GM12878 (cell line): ENCODE results near the gene B3GNT7. TPM values are rescaled to one million over a fixed set of nuclear protein-coding genes. Genes with fewer than 3 reads are reported as not detected.

ENCODE experiments used
- ATAC-seq: fragments of 200-7000 bp; cut with Tn5 transposase; 3 replicates; pipeline ENCODE4 v1.9.1; 2020; ENCODE audit warnings: mild to moderate bottlenecking, moderate library complexity
- BruUV-seq: library from RNA; stranded (reverse); fragments of 400-500 nt; replicated peaks from 2 replicates; lab custom pipeline; 2021; lab: Mats Ljungman, UMichigan
- CTCF ChIA-PET: fragments of 300-600 bp; sonication (Branson Sonifier 250); formaldehyde crosslinking; extraction: SDS; loops from one replicate; lab custom pipeline; 2021; ENCODE audit warnings: inconsistent platforms; lab: Yijun Ruan, JAX
- POLR2A ChIA-PET: fragments of 350-600 bp; formaldehyde crosslinking; extraction: SDS; loops from one replicate; lab custom pipeline; 2021; ENCODE audit warnings: inconsistent platforms; lab: Charles Lee
- RAD21 ChIA-PET: fragments of 300-600 bp; sonication (Branson Sonifier 250); formaldehyde crosslinking; loops from one replicate; lab custom pipeline; 2023; ENCODE audit warnings: antibody characterized with exemption; ENCODE audit not compliant: unreplicated experiment; lab: Charles Lee
- SMC1A ChIA-PET: fragments of 300-600 bp; sonication (Branson Sonifier 250); formaldehyde crosslinking; loops from one replicate; lab custom pipeline; 2023; ENCODE audit not compliant: unreplicated experiment, uncharacterized antibody; lab: Charles Lee
- DNase-seq: peaks from one replicate; pipeline ENCODE4 v3.0.0-alpha.2; 2011; ENCODE audit warnings: low read depth, low spot score
- FAIRE-seq: peaks from 3 replicates; lab custom pipeline; 2011; peaks lifted over from hg19 to GRCh38; lab: Jason Lieb, UNC
- H2AFZ ChIP-seq: 2 replicates; pipeline ENCODE4 v1.6.0; 2011; ENCODE audit warnings: low read depth, low read length, control low read depth; ENCODE audit not compliant: control insufficient read depth
- H3K27ac ChIP-seq: 2 replicates; pipeline ENCODE4 v1.5.1; 2011; ENCODE audit warnings: control low read depth; ENCODE audit not compliant: control insufficient read depth, insufficient read depth
- H3K27me3 ChIP-seq, 2 experiments: replicated peaks in 1 of 2; 2 replicates each; pipeline versions ENCODE4 v1.6.0 to v1.6.1; 2011; ENCODE audit warnings: low read length in 1 of 2; ENCODE audit not compliant: control insufficient read depth in 2 of 2, insufficient read depth in 2 of 2
- H3K36me3 ChIP-seq, 2 experiments: 2 replicates each; pipeline ENCODE4 v1.5.1; 2011; ENCODE audit warnings: low read length in 1 of 2; ENCODE audit not compliant: control insufficient read depth in 2 of 2, insufficient read depth in 2 of 2
- H3K4me1 ChIP-seq: 2 replicates; pipeline ENCODE4 v1.6.1; 2011; ENCODE audit warnings: mild to moderate bottlenecking, low read length, moderate library complexity, mixed read lengths; ENCODE audit not compliant: control insufficient read depth, insufficient read depth
- H3K4me2 ChIP-seq: 2 replicates; pipeline ENCODE4 v1.6.0; 2011; ENCODE audit warnings: control low read depth; ENCODE audit not compliant: control insufficient read depth, insufficient read depth
- H3K4me3 ChIP-seq: fragments of 200-600 bp; sonication (generic); 2 replicates; pipeline ENCODE4 v1.5.1; 2016
- H3K79me2 ChIP-seq: 2 replicates; pipeline ENCODE4 v1.6.0; 2011; ENCODE audit warnings: low read length; ENCODE audit not compliant: control insufficient read depth, insufficient read depth
- H3K9ac ChIP-seq: 2 replicates; pipeline ENCODE4 v1.8.0; 2011; ENCODE audit warnings: low read length, control low read depth, mixed read lengths; ENCODE audit not compliant: control insufficient read depth, insufficient read depth
- H3K9me3 ChIP-seq: replicated peaks from 3 replicates; pipeline ENCODE4 v1.5.1; 2011; ENCODE audit warnings: mild to moderate bottlenecking, low read length; ENCODE audit not compliant: control insufficient read depth, insufficient read depth
- H4K20me1 ChIP-seq: 2 replicates; pipeline ENCODE4 v1.6.0; 2011; ENCODE audit not compliant: control insufficient read depth, insufficient read depth
- ATF3 ChIP-seq: IDR thresholded peaks from 2 replicates; pipeline ENCODE4 v1.6.1; 2011; ENCODE audit warnings: low read depth, mild to moderate bottlenecking, low read length, moderate library complexity, borderline replicate concordance; ENCODE audit errors: extremely low read depth
- BMI1 ChIP-seq: fragments of 450-650 bp; IDR thresholded peaks from 2 replicates; pipeline ENCODE4 v1.6.1; 2016; ENCODE audit warnings: mild to moderate bottlenecking, moderate library complexity, borderline replicate concordance
- E2F8 ChIP-seq: fragments of 450-650 bp; IDR thresholded peaks from 2 replicates; pipeline ENCODE4 v1.6.1; 2018; ENCODE audit warnings: mild to moderate bottlenecking, low read depth, moderate library complexity; ENCODE audit not compliant: partially characterized antibody
- HCFC1 ChIP-seq: fragments of 150-350 bp; IDR thresholded peaks from 2 replicates; pipeline ENCODE4 v1.6.1; 2014; ENCODE audit warnings: low read length
- MAX ChIP-seq: IDR thresholded peaks from 2 replicates; pipeline ENCODE4 v1.6.1; 2012; ENCODE audit warnings: low read depth, low read length, improper control_type of control experiment
- MYC ChIP-seq: IDR thresholded peaks from 2 replicates; pipeline ENCODE4 v1.6.1; 2011; ENCODE audit warnings: mild to moderate bottlenecking, low read length, moderate library complexity, inconsistent platforms; ENCODE audit not compliant: insufficient read depth, insufficient replicate concordance, insufficient read length, severe bottlenecking
- NBN ChIP-seq: fragments of 450-650 bp; IDR thresholded peaks from 2 replicates; pipeline ENCODE4 v1.6.1; 2016
- RELA ChIP-seq: fragments of 450-650 bp; IDR thresholded peaks from 2 replicates; pipeline ENCODE4 v1.8.0; 2014; ENCODE audit warnings: borderline replicate concordance; ENCODE audit not compliant: partially characterized antibody
- SIX5 ChIP-seq: IDR thresholded peaks from 2 replicates; pipeline ENCODE4 v1.6.1; 2011; ENCODE audit warnings: mild to moderate bottlenecking, low read depth, low read length, moderate library complexity; ENCODE audit not compliant: severe bottlenecking
- SMAD1 ChIP-seq: fragments of 450-650 bp; IDR thresholded peaks from 2 replicates; pipeline ENCODE4 v1.6.1; 2018; ENCODE audit warnings: mild to moderate bottlenecking, low read depth; ENCODE audit not compliant: partially characterized antibody
- STAT1 ChIP-seq: fragments of 450-650 bp; conservative IDR thresholded peaks from 2 replicates; pipeline ENCODE4 v1.6.1; 2014; ENCODE audit warnings: antibody characterized with exemption, mild to moderate bottlenecking
- YY1 ChIP-seq: IDR thresholded peaks from 2 replicates; pipeline ENCODE4 v1.6.1; 2011; ENCODE audit warnings: low read depth, mild to moderate bottlenecking, low read length
- ZNF207 ChIP-seq: fragments of 450-650 bp; IDR thresholded peaks from 2 replicates; pipeline ENCODE4 v1.6.1; 2014; ENCODE audit warnings: antibody characterized with exemption, mild to moderate bottlenecking, borderline replicate concordance
- ZNF217 ChIP-seq: fragments of 450-650 bp; IDR thresholded peaks from 2 replicates; pipeline ENCODE4 v1.6.1; 2017; ENCODE audit warnings: antibody characterized with exemption, mild to moderate bottlenecking
- WGBS: methylation state at CpG from one replicate; pipeline ENCODE4 v1.1.6; 2016; ENCODE audit warnings: low lambda C conversion rate; ENCODE audit not compliant: insufficient replicate concordance, insufficient coverage; ENCODE audit errors: missing lambda C conversion rate; 5-methylcytosine and 5-hydroxymethylcytosine counted together
- in situ Hi-C: fragments of 300-500 bp; cut with MboI; formaldehyde crosslinking; loops from 9 replicates; pipeline ENCODE4 v1.14.3; 2018; ENCODE audit warnings: mixed read lengths
- intact Hi-C: fragments of 100-400 bp; cut with micrococcal nuclease; formaldehyde crosslinking; loops from one replicate; pipeline ENCODE4 v1.14.2; 2022; ENCODE audit not compliant: unreplicated experiment
- polyA plus RNA-seq, 11 experiments: library from polyadenylated mRNA; depleted of rRNA in 4 of 11; unstranded in 6 of 11; stranded (reverse) in 5 of 11; fragments of >200 nt; fragmentation: Nextera tagmentation in 4 of 11; fragmentation: Illumina TruSeq in 1 of 11; extraction: Ambion mirVana in 4 of 11; extraction: Trizol in 1 of 11; gene quantifications; 1 replicate in 1 of 11; 2 replicates in 10 of 11; pipeline versions ENCODE4 v1.2.1 to v1.2.3, GENCODE V29; 2011 to 2016; ENCODE audit warnings: inconsistent platforms in 2 of 11, missing spikeins in 2 of 11, low read depth in 1 of 11
- total RNA-seq, 4 experiments: library from RNA; depleted of rRNA in 3 of 4; stranded (reverse); fragments of >200 nt in 3 of 4; fragmentation: Illumina TruSeq in 1 of 4; extraction: Trizol in 1 of 4; gene quantifications; 2 replicates each; pipeline versions ENCODE4 v1.2.1 to v1.2.3, GENCODE V29; 2013 to 2021

The B3GNT7 gene
- total and polyA plus RNA-seq, 10 of the 15 experiments (the other 5 are each of a cell fraction or from before 2014, with no cell fraction given), result 0.91 to 12.6 (median 3.7) TPM

GRCh38 chr2:231360881-231361371 lies 34.6 kb upstream of the B3GNT7 start:
- H3K4me2 ChIP-seq, result no peak overlapping the region
- no peaks in the 10 kb centered on the region for H3K9me3 ChIP-seq
- intact Hi-C loops (no loop called here), in situ Hi-C loops (no loop called here)
- H3K9ac ChIP-seq, result no peak overlapping the region
- ChIA-PET CTCF (interaction anchor here (1.1 to 2.9 kb wide), 5 partner anchors 14 to 64 kb away, joined by 3 to 19 read pairs (median 10); no protein-coding TSS in a partner anchor), RAD21 (interaction anchor here (1.1 to 1.3 kb wide), 2 partner anchors 34 to 133 kb away, joined by 3 to 4 read pairs; no protein-coding TSS in a partner anchor), SMC1A (interaction anchor here (1.2 to 1.5 kb wide), 2 partner anchors 37 to 134 kb away, joined by 3 to 4 read pairs; no protein-coding TSS in a partner anchor), POLR2A (no interaction called here)
- no peaks in the 10 kb centered on the region; a peak in 1 of 4 replicates for H3K36me3 ChIP-seq
- no TSS peak for BruUV-seq
- FAIRE-seq, result no peak
- no peaks in the 10 kb centered on the region for H3K27me3 ChIP-seq
- no peak overlapping the region for H2AFZ ChIP-seq
- no peak overlapping the region for H3K4me3 ChIP-seq
- DNase-seq, result no peak
- no peaks in the 10 kb centered on the region for H4K20me1 ChIP-seq
- TF ChIP-seq NBN (no peak), SMAD1 (no peak), MYC (no peak), BMI1 (no peak), ZNF217 (no peak), SIX5 (no peak), ZNF207 (no peak), E2F8 (no peak), YY1 (no peak), HCFC1 (no peak), ATF3 (no peak), STAT1 (no peak), MAX (no peak), RELA (no peak)
- ATAC-seq, result no peak
- H3K79me2 ChIP-seq, result no peaks in the 10 kb centered on the region
- 91% methylated on average over 13 of the region's 13 CpGs for WGBS
- peaks cover 15% of the 10 kb centered on the region for H3K4me1 ChIP-seq
- no peak overlapping the region for H3K27ac ChIP-seq
